ENCODE measurements around the gene SIDT1. TPM values are rescaled to one million over a fixed set of nuclear protein-coding genes. Genes with fewer than 3 reads are reported as not detected.

The SIDT1 gene
- polyA plus RNA-seq, 3 donors = 2.4 to 3.9 (median 2.7) TPM

DNA sequence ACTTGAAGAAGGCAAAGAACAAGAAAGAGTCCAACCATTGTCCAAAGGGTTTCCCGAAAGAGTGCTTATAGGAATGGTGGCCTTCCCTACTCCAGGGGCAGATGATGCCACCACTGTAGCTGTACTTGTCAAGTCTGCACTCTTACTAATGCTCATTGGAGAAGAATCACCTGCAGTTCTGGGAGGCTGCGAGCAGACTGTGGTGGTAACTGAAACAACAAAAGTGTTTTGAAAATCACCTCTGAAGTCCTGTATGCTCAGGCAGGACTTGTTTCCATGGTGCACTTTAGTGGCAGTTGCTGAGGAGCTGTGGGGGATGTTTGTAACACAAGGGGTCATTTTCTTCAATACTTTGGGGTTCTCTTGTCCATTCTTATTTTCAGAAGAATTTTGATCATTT lies 128.1 kb downstream of the SIDT1 start:
- no peak for DNase-seq (ENCODE audit: extremely low read depth in 1 of 11, low read depth in 9 of 11, low spot score in 4 of 11)

DNA sequence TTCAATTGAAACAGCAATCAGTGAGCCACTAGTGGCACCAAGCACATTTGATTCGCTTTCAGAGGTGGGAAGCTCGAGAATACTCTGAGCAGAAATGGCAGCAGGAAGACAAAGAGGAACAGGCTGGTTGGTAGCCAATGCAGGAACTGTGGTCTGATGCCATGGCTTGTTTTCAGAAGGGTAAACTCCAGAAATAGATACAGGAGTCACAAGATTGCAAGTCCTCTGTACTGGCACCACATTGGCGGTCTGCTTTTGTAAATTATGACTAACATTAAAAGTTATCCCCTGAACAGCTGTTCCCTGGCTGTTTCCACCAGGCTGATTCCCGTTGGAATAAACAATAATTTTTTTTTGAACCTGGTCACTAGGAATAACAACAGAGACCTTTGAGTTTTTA lies 128.5 kb downstream of the SIDT1 start:
- DNase-seq (ENCODE audit: extremely low read depth in 1 of 11, low read depth in 9 of 11, low spot score in 4 of 11) = no peak

DNA sequence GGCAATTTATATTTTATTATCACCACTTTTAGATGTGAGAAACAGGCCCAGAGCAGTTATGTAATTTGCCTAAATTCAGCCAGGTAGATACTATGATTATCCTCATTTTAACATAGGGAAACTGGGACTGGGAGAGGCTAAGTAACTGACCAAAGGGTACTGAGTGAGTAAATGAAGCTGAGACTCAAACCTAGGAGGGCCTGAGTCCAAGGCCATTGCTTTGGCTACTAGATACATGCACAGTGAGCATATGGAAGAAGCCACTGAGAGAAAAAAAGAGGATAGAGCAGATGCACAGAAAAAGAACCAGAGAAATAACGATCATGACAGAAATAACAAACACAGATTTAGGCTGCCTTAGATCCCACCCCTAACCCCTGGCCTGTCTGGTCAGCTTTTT lies 130.5 kb downstream of the SIDT1 start:
- DNase-seq (ENCODE audit: extremely low read depth in 1 of 11, low read depth in 9 of 11, low spot score in 4 of 11) = no peak

DNA sequence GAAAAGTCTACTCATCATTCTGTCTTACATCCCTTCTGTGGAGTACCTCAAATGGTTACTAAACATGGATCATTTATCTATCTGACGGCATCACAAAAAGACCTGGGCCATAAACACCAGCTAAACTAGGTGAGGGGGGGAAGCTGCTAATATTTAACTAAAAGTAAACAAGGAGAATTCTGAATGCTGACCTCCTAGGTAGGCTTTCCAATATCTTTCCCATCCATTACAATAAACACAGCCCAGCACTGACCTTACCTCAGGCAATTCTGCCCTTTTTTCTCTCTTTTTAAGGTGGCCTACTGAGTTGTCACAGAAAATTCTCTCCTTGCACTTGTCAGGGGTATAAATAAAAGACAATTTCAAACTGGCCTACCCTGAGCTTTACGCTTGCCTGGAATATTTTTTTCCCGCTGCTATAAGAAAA lies 131.0 kb downstream of the SIDT1 start:
- peak in 1 of 11 donors; percentile 4 for DNase-seq (ENCODE audit: extremely low read depth in 1 of 11, low read depth in 9 of 11, low spot score in 4 of 11)

DNA sequence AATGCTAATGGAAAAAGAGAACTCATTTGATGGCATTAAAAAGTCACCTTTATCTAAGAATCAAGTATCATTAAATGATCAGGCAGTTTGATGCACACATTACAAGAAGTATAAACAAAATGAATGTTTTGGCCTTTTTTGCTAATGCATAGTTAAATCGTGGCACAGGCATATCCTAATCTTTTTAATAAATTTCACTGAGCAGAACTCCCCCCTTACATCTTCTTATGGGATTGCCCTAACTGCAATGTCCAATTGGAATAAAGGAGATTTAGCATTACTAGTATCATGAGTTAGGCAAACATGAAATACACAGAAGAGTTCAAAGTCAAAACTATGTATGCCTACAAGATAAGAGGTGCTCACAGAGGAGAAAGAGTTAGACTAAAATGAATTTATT lies 131.4 kb downstream of the SIDT1 start:
- DNase-seq (ENCODE audit: extremely low read depth in 1 of 11, low read depth in 9 of 11, low spot score in 4 of 11) = no peak

DNA sequence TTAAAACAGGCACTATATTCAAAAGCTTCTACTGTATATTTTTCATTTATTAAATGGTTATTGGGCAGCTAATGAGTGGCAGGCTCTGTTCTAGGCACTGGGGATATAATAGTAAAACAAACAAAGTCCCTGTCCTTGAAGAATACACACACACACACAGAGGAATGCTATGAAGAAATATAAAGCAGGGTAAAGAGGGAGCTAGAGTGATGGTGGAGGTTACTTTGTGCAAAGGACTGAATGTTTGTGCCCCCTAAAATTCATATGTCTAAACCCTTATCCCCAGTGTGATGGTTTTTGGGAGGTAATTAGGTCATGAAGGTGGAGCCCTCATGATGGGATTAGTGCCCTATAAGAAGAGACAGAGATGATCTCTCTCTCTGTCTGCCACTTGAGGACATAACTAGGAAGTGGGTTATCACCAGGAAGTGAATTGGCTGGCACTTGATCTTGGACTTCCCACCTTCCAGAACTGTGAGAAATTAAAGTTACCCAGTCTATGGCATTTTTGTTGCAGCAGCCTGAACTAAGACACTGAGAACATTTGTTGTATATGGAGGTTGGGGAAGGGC lies 132.3 kb downstream of the SIDT1 start:
- DNase-seq (ENCODE audit: extremely low read depth in 1 of 11, low read depth in 9 of 11, low spot score in 4 of 11) = no peak

DNA sequence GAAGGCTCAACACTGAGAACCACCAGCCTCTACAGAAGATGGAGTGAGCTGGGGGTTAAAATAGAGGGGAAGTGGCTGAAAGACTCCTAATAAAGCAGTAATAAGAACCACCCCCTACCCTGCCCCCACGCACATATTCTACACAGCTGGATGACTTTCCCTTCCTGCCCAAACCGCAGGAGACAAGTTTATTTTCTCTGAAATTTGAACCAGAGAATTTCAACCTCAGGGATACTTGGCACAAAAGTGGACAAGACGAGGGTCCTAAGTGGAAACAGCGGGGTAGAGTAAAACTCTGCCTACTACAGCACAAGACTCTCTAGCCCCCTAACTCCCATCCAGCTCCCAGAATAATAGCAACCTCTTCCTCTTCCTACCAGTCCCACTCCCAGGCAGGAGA lies 135.7 kb downstream of the SIDT1 start:
- DNase-seq (ENCODE audit: extremely low read depth in 1 of 11, low read depth in 9 of 11, low spot score in 4 of 11) = peak; percentile 23 to 68 (median 44)

DNA sequence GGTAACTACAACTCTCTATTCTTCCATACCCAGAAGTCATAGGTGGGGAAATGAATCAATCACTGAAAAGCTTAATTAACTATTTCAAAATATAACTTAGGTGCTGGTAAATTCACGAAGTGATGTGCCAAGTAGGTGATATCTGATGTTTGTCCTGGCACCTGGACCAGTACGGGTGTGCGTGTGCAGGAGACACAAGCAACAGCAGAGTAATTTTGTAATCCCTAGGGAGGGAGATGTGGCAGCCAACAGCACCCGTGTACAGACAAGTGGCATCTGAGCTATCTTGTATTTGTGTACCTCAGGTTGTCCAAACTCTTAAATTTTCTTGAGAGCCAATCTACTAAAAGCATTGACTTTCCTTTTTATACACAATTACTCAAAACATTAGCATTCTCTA lies 141.2 kb downstream of the SIDT1 start:
- no peak for DNase-seq (ENCODE audit: extremely low read depth in 1 of 11, low read depth in 9 of 11, low spot score in 4 of 11)

DNA sequence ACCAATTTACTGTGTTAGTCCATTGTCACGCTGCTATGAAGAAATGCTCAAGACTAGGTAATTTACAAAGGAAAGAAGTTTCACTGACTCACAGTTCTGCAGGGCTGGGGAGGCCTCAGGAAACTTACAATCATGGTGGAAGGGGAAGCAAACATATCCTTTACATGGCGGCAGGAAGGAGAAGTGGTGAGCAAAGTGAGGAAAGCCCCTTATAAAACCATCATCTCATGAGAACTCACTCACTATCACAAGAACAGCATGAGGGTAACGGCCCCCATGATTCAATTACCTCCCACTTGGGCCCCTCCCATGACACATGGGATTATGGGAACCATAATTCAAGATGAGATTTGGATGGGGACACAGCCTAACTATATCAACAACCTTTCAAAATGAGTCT lies 143.9 kb downstream of the SIDT1 start:
- no peak for DNase-seq (ENCODE audit: extremely low read depth in 1 of 11, low read depth in 9 of 11, low spot score in 4 of 11)

DNA sequence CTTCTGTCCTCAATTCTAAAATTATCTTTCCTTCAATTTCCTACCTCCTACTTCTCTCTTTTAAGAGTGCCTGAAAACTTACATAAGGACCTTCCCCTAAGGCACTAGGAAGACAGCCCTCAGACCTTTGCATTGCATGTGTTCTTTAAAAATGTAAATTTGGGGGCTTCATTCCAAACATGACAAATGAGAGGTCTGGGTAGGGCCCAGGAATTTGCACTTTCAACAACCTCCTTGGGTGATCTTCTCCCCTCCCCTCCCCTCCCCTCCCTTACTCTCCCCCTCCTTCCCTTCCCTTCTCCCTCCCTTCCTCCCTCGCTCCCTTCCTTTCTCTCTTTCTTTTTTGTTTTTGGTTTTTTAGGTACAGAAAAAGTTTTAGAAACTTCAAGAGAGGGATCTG lies 145.4 kb downstream of the SIDT1 start:
- DNase-seq (ENCODE audit: extremely low read depth in 1 of 11, low read depth in 9 of 11, low spot score in 4 of 11) = no peak

DNA sequence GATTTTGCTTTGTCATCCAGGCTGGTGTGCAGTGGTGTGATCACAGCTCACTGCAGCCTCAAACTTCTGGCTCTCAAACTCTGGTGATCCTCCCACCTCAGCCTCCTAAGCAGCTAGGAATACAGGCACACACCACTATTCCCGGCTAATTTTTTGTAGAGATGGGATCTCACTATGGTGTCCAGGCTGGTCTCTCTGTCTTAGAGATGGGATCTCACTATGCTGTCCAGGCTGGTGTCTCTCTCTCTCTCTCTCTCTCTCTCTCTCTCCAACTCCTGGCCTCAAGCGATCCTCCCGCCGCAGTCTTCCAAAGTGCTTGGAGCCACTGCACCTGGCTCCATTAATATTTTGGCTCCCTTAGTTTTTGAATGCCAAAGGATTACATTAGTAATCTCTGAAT lies 146.4 kb downstream of the SIDT1 start:
- no peak for DNase-seq (ENCODE audit: extremely low read depth in 1 of 11, low read depth in 9 of 11, low spot score in 4 of 11)

Other genes with a start within 250 kb of the SIDT1 start
- 10 to 100 TPM; 15.6 to 31.5 (median 26.1) TPM for gene CFAP44, start 91.1 kb upstream of the SIDT1 start, polyA plus RNA-seq (ENCODE audit: insufficient read length in 3 of 3)
- 10 to 100 TPM; 21.5 to 28.7 (median 25.0) TPM for gene SPICE1, start 17.4 kb upstream of the SIDT1 start, polyA plus RNA-seq (ENCODE audit: insufficient read length in 3 of 3)
- 10 to 100 TPM; 18.4 to 22.1 (median 20.4) TPM for gene USF3, start 164.1 kb downstream of the SIDT1 start, polyA plus RNA-seq (ENCODE audit: insufficient read length in 3 of 3)
- gene NAA50, start 213.7 kb downstream of the SIDT1 start, polyA plus RNA-seq (ENCODE audit: insufficient read length in 3 of 3) = 100 to 1,000 TPM; 132 to 150 (median 141) TPM
- 10 to 100 TPM; 82.2 to 97.0 (median 91.5) TPM for gene ATP6V1A, start 214.5 kb downstream of the SIDT1 start, polyA plus RNA-seq (ENCODE audit: insufficient read length in 3 of 3)